Breast epithelium (tissue), 3 donors: Measurements from ENCODE around the gene ZNF566.

Experiments
- CTCF ChIP-seq, 3 donors: fragments of 450-650 bp; IDR thresholded peaks; one replicate each; pipeline ENCODE4 v1.5.1; 2016 to 2017; ENCODE audit warnings: antibody characterized with exemption in 3 of 3, mild to moderate bottlenecking in 3 of 3, moderate library complexity in 3 of 3
- POLR2A ChIP-seq: fragments of 450-650 bp; IDR thresholded peaks from one replicate; pipeline ENCODE4 v1.6.1; 2016; ENCODE audit warnings: antibody characterized with exemption, mild to moderate bottlenecking, moderate library complexity

GRCh38 chr19:36409841-36410240, 79.5 kb downstream of the ZNF566 start:
- TF ChIP-seq CTCF (IDR thresholded peaks at IDR 0.05) (no peak), POLR2A (no peak)
